GM12801 (cell line): Measurements from ENCODE around the gene CEP131.

Source experiments
- CTCF ChIP-seq: IDR thresholded peaks from one replicate; pipeline ENCODE4 v1.5.1; 2011; ENCODE audit warnings: control low read depth; ENCODE audit not compliant: insufficient read length; ENCODE audit errors: extremely low read depth

CEP131 gene

GRCh38 chr17:81231121-81231645, 8.4 kb upstream of the CEP131 start:
- TF ChIP-seq CTCF: no peak

- TF ChIP-seq CTCF: no peak
Measured at GRCh38 chr17:81230043-81230820, 7.5 kb upstream of the CEP131 start.

- TF ChIP-seq CTCF: no peak
Measured at GRCh38 chr17:81229666-81229920, 6.8 kb upstream of the CEP131 start.

GRCh38 chr17:81228834-81229665, 6.3 kb upstream of the CEP131 start:
- TF ChIP-seq CTCF: no peak

GRCh38 chr17:81228420-81228819, 5.7 kb upstream of the CEP131 start:
- TF ChIP-seq CTCF: no peak

- TF ChIP-seq CTCF: no peak
Measured at GRCh38 chr17:81223762-81224130, 981 bp upstream of the CEP131 start.

- no peak for TF ChIP-seq CTCF
Measured at GRCh38 chr17:81222620-81222905, 202 bp downstream of the CEP131 start.
